OCI-LY1 (cell line): ENCODE data around the gene ELL.

Experiments
- EZH2 ChIP-seq: fragments of 200-600 bp; sonication (generic), shearing (Covaris generic); IDR thresholded peaks from 2 replicates; pipeline ENCODE4 v1.8.0; 2017; ENCODE audit warnings: borderline replicate concordance, mixed run types, mild to moderate bottlenecking, antibody characterized with exemption, low read length, moderate library complexity, mixed read lengths
- TF ChIP-seq, protein P1 (sequence below): fragments of 200-600 bp; sonication (generic), shearing (Covaris generic); IDR thresholded peaks from 2 replicates; pipeline ENCODE4 v1.5.1; 2017; ENCODE audit warnings: mild to moderate bottlenecking, antibody characterized with exemption, low read length, moderate library complexity, mixed read lengths

DNA sequence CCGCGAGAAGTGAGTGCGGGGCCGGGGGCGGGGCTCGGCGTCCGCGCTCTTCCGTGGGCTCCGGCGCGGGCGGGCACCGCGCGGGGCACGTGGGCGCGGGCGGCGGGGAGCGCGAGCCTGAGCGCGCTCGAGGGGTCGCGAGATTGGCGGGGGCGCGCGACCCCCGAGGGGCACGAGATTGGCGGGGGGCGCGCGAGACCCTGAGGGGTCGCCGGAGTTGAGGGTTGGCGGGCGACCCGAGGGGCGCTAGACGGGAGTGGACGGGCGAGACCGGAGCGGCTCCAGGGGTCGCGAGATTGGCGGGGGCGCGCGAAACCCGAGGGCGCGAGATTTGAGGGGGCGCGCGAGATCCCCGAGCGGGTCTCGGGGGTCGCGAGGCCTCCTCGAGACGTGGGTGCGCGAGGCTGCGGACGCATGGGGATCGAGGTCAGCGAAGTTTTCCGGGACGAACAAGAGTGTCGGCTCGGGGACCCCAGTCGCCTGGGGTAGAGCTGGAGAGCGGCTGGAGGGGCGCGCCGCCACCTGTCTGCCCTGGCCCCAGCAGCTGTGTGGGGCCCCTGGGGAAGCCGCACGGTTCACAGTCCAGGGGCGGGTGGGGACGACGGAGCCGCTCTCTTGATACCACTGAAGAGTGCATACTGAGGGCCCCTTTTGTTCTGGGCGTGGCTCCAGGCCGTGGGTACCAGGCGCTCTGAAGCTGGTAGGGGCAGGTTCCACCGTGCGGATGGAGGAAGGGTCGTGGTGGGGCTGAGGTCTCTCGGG lies 102.0 kb downstream of the ELL start:
- no peak for TF ChIP-seq EZH2
- TF ChIP-seq, protein P1, sequence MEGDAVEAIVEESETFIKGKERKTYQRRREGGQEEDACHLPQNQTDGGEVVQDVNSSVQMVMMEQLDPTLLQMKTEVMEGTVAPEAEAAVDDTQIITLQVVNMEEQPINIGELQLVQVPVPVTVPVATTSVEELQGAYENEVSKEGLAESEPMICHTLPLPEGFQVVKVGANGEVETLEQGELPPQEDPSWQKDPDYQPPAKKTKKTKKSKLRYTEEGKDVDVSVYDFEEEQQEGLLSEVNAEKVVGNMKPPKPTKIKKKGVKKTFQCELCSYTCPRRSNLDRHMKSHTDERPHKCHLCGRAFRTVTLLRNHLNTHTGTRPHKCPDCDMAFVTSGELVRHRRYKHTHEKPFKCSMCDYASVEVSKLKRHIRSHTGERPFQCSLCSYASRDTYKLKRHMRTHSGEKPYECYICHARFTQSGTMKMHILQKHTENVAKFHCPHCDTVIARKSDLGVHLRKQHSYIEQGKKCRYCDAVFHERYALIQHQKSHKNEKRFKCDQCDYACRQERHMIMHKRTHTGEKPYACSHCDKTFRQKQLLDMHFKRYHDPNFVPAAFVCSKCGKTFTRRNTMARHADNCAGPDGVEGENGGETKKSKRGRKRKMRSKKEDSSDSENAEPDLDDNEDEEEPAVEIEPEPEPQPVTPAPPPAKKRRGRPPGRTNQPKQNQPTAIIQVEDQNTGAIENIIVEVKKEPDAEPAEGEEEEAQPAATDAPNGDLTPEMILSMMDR = no peak
